SW480 (cell line): ENCODE results near the gene GLB1L.
"Not testable (repeated sequence)": the region's sequence is repeated elsewhere in the genome, so short reads cannot be mapped to it uniquely, and the experiment has no call there.

Experiments used
- DNase-seq: peaks from one replicate; pipeline ENCODE4 v3.0.0-alpha.2; 2016; ENCODE audit warnings: low spot score

GLB1L gene

DNA sequence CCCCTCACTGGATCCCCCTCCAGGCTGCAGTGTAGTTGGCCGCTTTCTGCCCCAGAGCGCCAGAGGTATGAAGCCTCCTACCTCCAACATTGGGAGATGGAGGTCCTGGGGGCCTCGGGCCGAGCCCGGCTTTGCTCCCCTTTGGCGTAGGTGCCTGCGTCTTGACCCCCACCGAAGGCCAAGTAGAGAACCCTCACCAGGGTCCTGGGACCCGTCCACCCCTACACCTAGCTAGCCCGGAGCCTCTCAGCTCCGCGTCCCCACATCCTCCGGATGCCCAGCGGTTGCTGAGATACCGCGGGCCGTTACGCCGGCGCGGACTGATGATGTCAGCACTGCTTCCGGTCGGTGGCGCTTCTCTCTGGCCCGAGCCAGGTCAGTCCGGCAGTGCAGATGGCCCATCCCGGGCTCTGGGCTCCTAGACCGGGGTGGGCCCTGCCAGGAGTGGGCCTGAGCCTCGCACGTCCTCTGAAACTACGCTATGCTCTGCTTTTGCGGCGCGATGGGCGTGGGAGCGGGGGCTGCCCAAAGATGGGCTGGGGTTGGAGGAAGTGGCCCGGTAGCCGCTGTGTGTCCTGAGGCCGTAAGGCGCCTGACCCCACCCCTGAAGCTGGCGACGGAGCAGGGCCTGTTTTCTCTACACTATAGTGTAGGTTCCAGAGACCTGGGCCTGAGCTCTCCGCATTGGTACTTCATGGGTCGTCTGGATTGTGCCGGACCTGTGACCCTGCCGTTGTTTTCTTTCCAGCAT, at the start of gene GLB1L, which contains the start of gene STK16:
GLB1L (minus strand) TSS at position 297 of the 751 bp plus-strand sequence. CDS start 1,871 bp downstream, outside the sequence.
STK16 (plus strand) TSS at position 332 of the 751 bp plus-strand sequence. CDS start 521 bp downstream, outside the sequence.
- peak; percentile 83 for DNase-seq

DNA sequence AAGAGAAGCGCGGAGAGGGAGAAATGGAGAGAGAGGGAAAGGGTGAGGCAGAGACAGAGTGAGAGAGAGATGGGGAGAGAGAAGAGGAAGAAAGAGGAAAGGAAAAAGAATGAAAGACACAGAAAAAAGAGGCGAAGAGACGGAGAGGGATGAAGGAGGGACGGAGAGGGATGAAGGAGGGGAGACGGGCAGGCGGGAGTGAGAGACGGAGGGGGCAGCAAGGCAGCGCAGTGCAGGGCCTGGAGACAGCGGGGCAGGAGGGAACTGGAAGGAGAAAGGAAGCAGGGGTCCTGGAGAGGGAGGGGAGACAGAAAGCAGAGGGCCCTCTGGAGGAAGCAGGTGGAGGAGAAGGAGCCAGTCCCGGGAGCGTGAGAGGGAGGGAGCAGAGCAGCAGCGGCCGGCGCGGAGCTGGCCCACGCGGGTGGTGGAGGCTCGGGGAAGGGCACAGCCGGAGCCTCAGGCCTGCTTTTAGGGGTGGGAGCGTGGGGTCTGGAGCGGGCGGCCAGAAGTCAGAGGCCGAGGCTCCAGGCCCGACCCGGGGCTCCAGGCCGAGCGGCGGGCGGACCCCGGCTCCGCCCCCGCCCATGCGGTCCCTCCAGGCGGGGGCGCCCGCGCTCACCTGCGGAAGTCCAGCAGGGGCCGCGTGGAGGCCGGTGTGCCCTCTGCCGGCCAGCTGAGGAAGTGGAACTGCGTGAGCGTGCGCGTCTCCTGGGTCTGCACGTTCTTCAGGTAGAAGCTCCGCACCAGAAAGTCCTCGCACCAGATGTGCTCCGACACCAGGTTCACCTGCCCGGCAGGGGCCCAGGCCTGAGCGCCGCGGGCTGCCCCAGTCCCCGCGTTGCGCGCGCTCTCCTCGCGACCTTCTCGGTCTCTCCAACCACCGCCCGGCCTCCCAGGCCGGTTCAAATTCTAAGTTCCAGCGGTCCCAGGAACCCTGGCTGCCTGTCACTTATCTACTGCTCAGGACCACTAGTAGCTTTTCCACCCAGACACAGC, 49.4 kb upstream of the GLB1L start:
- DNase-seq, result peak; percentile 86

DNA sequence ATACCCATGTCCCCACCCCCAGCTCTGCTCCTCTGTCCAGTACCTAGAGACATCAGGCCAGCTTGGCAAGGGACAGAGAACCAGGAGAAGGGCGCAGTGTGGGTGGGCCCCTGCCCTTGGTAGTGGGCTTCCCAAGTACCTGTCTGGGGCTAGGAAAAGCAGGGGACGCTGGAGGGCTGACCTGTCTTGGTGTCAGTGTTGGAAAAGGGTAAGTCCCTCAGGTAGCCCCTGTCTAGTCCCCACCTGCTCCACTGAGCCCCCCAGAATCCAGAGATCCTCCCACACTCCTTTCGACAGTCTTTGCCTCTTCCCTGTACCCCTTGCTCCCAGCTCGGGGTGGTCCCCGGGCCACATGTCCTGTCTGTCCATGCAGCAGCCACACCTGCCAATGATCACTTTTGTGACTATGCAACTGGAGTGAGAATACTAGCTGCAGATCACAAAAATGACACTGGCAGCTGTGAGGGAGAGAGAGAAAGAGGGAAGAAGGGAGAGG, 48.5 kb upstream of the GLB1L start:
- no peak for DNase-seq

DNA sequence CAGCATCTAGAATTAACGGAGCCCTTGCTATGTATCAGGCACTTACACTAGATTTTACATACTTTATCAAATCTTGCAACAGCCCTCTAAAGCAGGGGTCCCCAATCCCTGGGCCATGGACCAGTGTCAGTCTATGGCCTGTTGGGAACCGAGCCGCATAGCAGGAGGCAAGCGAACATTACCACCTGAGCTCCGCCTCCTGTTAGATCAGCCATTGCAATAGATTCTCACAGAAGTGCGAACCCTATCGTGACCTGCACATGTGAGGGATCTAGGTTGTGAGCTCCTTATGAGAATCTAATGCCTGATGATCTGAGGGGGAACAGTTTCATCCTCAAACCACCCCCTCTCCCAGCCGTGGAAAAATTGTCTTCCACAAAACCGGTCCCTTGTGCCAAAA, 47.4 kb upstream of the GLB1L start:
- no peak for DNase-seq

DNA sequence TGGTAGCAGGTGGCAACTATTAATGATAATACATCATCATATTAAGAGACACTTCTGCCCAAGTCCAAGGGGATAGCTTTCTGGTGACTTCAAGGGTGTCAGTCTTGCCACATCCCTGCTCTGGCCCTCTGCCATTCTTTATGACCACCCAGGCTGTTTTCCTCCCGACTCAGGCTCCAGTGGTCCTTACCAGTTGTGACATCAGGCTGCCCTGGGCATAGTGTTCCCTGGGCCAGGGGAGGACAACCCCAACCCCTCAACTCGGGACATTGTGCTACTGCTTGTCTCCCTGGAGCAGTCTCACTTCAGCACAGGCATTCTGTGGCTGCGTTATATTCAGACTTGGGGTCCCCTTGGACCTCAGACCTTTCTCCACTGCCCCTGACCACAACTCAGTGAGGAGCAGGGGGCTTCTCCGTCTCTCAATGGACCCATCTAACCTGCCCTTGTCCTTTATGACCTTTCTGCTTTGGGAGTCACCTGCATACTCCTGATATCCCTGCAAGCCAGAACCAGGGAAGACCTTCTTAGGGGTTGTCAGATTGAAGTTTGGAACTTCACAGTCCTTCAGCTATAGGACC, 46.8 kb upstream of the GLB1L start:
- DNase-seq, result no peak

DNA sequence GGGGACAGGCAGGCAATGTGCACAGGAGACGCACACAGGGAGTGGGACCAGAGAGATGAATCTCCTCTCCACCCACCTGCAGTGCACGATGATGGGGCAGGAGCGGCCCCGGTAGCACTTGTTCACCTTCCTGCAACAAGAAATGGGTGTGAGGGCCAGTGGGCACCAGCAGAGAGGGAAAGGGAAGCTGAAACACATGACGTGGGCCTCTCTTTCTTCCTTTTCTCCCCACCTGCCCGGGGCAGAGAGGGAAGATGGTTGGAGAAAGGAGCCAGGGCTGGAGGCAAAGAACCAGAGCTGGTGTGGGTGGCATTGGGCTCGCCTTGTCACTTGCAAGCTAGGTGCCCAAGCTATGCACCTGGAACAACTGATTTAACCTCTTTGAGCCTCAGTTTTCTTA, 46.1 kb upstream of the GLB1L start:
- DNase-seq, result no peak

DNA sequence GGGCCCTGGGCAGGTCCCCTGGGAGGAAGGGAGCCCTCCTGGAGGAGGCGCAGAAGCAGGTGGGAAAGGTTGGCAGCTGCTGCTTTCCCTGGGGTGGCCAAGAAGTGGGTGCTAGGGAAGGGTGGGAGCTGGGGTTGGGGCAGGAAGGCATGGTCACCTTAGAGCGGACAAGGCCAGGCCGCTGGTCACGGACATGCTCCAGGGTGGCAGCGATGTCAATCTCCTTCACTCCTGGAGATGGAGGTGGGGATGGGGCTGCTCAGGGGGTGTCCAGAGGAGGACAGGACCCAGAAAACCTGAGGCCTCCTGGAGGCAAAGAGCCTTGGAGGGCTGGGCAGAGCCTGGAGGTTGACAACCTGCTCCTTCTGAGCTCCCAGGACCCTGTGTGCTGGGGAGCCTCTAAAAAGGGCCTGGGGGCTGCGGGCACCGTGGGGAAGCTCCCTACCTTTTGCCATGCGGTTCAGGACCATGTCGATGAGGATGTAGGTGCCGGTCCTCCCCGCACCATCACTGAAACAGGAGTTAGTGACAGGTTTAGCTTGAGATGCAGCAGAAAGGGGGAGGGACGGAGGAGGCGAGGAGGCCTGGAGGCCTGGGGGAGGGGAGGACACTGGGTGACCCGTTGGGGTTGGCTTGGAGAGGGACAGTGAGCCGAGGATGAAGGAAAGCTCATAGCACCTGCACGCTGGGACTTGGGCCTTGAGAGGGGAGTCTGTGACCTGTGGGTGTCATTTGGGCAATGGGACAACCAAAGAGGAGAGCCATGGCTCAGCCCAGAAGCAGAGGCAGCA, 45.3 kb upstream of the GLB1L start:
- no peak for DNase-seq

DNA sequence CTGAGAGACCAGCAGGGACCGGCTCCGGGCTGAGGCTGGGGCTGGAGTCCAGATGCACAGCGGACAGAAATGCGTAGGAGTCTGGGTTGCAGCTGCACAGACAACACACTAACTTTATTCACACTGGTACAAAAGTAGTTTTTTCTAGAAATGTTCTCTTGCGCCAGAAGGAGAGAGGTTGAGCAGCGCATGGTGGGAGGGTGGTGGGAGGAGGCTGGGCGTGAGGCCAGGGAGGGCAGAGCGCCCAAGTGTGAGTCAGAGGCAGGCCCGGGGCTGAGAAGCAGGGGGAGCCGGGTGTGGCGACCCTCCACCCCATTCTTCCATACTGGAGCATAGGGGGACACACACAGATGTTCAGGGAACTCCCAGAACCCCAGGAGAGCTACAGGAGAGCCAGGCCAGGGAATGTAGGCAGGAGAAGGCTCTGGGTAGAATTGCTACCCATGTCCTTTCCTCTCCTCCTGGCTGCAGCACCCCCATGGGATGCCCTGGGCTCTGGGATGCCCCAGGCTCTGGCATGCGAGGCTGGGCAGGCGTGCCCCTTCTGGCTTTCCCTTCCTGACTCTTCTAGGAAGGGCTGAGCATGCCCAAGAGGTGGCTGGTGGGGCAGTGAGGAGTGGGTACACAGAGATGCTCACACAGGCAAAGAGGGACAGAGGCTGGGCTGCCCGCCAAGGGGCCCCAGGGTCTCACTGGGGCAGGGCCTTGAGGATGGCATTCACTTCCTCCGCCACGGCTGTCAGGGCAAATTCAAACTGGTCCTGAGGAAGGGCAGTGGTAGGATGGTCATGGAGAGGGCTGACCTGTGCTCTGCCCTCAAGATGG, 44.5 kb upstream of the GLB1L start:
- DNase-seq, result no peak

DNA sequence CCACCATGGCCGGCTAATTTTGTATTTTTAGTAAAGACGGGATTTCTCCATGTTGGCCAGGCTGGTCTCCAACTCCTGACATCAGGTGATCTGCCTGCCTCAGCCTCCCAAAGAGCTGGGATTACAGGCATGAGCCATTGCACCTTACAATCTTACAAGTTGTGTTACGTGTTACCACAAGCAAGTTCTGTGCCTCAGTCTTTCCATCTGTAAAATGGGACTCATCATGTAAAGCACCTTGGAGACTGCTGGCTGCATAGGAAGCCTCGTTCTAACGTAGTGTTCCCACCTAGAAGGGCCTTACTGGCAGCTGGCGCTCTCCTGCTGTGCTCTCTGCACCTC, 43.9 kb upstream of the GLB1L start:
- DNase-seq, result no peak

DNA sequence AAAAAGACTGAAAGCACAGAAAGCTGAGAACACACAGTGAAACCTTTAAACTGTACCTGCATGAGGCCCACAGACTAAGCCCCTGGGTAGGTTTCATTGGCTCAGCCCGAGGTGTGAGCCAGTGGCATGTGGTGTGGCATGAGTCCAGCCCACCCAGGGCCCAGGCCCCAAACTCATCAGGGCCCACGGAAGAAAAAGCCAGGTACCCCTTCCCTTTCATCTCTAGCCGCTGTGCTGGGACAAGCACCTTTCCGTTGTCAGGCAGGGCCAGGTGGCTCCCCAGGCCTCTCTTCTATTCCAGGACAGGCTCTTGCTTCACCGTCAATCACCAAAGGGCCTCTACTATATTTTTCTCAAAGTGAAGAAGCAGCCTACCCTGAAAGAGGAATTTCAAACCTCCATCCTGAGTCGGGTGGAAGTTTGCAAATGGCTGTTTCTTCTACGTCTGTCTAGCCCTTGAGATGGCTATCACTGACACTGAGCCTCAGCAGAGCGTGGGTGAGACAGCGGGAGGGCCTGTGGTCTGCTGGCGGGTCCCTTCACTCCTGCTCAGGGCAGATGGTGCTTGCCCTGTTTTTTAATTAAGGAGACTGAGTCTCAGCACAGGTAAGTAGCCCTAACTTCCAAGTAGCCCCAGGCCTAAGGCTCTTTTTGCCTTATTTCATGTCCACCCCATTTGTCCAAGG, 42.5 kb upstream of the GLB1L start:
- no peak for DNase-seq

DNA sequence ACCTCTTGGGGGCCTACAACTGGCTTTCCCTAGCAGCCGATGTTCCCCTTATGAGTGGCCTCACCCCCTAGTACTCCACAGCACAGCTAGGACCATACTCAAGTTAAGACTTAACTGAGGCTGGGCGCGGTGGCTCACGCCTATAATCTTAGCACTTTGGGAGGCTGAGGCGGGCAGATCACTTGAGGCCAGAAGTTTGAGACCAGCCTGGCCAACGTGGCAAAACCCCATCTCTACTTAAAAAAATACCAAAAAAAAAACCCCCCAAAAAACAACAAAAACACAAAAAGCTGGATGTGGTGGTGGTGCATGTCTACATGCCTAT, 41.8 kb upstream of the GLB1L start:
- DNase-seq, result not testable (repeated sequence)

DNA sequence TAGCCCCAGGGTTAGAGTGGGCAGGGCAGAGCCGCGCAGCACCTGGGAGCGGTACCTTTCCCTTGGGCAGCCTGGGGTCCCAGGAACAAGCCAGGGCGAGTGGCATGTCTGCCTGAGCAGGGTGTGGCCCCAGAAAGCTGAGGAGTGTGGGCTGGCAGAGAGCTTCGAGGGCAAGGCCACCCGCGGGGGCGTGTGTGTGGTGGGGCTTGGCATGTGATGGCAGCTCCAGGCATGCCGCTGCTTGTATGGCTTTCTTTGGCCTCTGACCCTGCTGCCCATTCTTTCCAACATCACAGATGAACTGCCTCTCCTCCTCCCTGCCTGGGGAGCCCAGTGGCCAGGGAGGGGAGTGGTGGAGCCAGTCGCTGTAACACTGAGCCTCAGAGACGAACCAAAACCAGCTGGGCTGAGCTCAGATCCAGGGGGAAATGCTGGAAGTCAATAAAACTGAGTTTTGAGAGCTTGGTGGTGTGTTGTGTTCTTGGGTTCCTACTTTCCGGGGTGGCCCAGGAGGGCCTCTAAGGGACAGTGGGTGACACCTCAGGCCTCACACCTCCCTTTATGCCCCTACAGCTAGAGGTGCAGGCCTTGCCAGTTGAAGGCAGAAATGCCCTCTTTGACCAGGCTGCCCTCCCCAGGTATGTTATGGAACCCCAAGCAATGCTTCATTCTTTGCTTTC, 41.3 kb upstream of the GLB1L start:
- peak; percentile 88 for DNase-seq

DNA sequence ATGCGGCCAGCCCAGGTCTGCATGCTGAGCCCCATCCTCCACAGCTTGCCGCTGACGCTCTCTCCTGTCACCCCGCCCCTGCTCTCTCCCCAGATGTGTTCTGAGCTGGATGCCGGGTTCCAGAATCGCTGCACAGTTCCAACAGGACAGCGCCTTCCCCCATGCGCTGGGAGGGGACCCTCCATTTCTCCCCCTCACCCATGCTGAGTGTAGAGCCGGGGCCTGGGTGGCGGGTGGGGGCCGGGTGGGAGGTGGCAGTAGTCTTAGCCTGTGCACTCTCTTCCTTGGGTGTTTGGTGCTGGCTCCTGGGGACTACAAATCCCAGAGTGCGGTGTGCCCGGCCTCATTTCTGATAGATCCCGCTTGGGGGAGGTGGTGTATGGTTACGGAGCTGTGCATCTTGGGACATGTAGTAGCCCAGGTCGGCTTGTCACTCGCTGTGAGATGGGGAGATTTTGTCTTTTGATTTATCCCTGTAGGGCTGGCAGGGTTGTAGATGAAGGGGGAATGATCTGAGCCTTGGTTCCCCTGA, 40.7 kb upstream of the GLB1L start:
- peak; percentile 92 for DNase-seq

DNA sequence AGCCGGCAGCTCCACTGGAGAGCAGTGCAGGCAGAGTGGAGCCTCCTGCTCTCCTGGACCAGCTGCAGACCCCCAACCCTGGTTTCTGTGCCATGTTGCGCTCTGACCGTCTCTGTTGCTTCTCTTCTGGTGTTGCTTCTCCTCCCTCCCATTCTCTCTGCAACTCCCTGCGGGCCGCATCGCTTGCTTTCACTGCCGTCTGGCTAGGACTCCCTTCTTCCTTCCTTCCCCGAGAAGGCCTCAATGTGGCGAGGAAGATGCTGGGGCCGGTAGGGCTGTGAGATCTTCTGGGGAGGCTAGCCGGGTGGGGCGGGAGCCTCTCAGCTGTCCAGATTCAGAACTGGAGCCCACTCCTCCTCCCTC, 40.1 kb upstream of the GLB1L start:
- DNase-seq, result no peak

DNA sequence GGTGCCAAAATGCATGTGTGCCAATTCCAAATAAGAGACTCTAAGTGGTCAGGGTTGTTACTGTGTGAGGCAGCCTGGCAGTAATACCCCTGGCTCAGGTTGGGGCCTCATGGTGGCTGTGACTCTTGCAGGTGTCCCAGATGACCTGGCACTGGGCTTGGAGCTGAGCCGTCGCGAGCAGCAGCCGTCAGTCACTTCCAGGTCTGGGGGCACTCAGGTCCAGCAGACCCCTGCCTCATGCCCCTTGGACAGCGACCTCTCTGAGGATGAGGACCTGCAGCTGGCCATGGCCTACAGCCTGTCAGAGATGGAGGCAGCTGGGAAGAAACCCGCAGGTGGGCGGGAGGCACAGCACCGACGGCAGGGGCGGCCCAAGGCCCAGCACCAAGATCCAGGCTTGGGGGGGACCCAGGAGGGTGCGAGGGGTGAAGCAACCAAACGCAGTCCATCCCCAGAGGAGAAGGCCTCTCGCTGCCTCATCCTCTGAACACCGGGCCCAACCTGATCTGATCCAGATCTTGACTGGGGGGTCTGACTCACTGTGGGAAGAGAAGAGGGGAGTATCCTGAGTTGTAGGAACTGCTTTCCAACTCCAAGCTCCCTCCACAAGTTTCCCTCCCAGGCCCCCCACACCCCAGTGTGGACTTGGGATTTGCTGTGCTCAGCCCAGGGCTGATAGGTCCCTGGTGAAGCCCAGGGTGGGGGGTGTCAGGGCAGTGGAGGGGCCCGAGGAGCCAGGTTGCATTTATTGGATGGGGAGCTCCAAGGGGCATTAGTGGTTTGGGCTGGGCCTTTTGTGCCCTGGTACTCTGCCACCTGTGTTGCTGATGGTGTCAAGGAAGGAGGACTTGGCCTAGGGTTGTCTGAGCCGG, 39.5 kb upstream of the GLB1L start:
- no peak for DNase-seq

DNA sequence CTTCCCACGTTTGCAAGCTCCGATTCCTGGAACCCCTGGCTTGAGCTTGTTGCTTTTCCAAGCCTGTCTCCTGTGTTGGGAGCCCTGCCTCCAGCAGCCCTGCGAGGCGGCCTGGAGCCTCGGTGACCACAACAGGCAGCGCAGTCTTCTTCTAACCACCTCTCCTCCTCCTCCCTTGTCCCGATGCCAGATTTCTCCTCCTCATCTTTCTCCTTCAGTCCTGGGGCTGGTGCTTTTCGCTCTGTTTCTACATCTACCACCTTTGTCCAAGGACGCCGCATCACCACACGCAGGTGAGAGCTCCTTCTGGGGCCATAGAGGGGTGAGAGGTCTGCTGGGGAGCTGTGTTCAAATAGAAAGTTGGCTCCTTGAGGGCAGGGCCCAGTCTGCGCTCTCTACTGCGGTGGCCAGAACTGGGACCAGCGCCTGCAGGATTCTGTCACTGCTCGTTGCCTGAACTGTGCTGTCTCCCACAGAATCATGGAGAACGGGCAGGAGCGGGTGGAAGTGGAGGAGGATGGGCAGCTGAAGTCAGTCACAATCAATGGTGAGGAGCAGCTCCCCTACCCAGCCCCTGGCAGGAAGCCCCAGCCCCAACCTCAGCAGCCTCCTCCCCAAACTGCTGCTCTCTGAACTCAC, 37.8 kb upstream of the GLB1L start:
- no peak for DNase-seq

DNA sequence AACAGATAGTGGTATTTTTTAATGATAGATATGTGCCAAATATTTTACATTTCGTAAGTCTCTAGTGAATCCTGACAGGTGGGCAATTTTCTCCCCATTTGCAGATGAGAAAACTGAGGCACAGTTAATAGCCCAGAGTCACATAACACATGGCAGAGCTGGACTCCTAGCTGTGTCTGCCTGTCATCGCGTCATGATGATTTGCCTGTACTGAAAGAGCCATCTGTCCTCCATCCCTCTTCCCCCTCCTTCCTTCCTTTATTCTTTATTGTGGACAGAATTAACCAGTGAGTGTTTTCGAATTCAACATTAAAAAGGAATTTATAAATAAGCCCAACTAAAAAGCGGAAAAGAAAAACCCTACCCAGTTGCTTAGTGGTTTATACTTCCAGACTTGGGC, 37.1 kb upstream of the GLB1L start:
- DNase-seq, result no peak

DNA sequence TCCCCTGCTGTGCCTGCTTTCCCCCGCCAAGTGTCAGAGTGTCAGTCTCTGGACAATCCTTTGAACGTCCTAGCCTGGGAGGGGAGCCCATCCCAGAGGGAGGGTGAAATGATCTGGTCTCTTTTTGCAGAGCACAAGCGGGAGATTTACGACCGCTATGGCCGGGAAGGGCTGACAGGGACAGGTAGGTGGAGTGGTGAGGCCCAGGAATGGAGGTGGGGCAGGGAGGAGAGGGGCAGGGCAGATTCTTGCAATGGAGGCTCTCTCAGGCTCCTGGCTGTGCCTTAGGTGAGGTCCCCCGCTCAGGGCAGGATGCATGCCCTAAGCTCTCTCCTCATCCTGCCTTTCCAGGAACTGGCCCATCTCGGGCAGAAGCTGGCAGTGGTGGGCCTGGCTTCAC, 36.3 kb upstream of the GLB1L start:
- DNase-seq, result no peak
